ENCODE data around the gene FBXL19.

- TF ChIP-seq, protein P1, sequence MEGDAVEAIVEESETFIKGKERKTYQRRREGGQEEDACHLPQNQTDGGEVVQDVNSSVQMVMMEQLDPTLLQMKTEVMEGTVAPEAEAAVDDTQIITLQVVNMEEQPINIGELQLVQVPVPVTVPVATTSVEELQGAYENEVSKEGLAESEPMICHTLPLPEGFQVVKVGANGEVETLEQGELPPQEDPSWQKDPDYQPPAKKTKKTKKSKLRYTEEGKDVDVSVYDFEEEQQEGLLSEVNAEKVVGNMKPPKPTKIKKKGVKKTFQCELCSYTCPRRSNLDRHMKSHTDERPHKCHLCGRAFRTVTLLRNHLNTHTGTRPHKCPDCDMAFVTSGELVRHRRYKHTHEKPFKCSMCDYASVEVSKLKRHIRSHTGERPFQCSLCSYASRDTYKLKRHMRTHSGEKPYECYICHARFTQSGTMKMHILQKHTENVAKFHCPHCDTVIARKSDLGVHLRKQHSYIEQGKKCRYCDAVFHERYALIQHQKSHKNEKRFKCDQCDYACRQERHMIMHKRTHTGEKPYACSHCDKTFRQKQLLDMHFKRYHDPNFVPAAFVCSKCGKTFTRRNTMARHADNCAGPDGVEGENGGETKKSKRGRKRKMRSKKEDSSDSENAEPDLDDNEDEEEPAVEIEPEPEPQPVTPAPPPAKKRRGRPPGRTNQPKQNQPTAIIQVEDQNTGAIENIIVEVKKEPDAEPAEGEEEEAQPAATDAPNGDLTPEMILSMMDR (conservative IDR thresholded peaks at IDR 0.05 in 1 of 2, IDR thresholded peaks at IDR 0.05 in 1 of 2; ENCODE audit: low read depth in 1 of 2, low read length in 2 of 2), result no peak
- no peak for TF ChIP-seq EZH2 (IDR thresholded peaks at IDR 0.05; ENCODE audit: low read length, missing control alignments)
Observed at GRCh38 chr16:30965436-30965835, 42.1 kb downstream of the FBXL19 start.

Measured in fibroblast of lung (primary cell).